CD4-positive, alpha-beta T cell (primary cell): ENCODE measurements around the gene CORT. TPM values are rescaled to one million over a fixed set of nuclear protein-coding genes. Genes with fewer than 3 reads are reported as not detected.
"Not testable (repeated sequence)": the region's sequence is repeated elsewhere in the genome, so short reads cannot be mapped to it uniquely, and the experiment has no call there.

ENCODE experiments used
- ATAC-seq: fragments of 200-7000 bp; cut with Tn5 transposase; one replicate; pipeline ENCODE4 v1.10.0; 2022; ENCODE audit warnings: mild to moderate bottlenecking; ENCODE audit not compliant: poor library complexity
- CTCF ChIA-PET: fragments of 350-600 bp; sonication (Branson Sonifier 250); formaldehyde crosslinking; loops from one replicate; lab custom pipeline; 2021; ENCODE audit warnings: antibody characterized with exemption, inconsistent platforms; lab: Charles Lee
- POLR2A ChIA-PET: fragments of 350-600 bp; sonication (Branson Sonifier 250); formaldehyde crosslinking; loops from one replicate; lab custom pipeline; 2021; ENCODE audit warnings: antibody characterized with exemption, inconsistent platforms; lab: Charles Lee
- DNase-seq, 14 experiments: peaks; one replicate each; pipeline ENCODE4 v3.0.0-alpha.2; 2013 to 2020; ENCODE audit warnings: mixed read lengths in 2 of 14
- H3K27ac ChIP-seq, 2 donors: one replicate each; pipeline versions ENCODE4 v1.5.1 to v1.7.0; 2013; ENCODE audit warnings: low read length in 2 of 2, low read depth in 1 of 2, mild to moderate bottlenecking in 1 of 2
- H3K27me3 ChIP-seq, 2 experiments: 1 replicate in 1 of 2; 2 replicates in 1 of 2; pipeline versions ENCODE4 v1.6.1 to v1.7.0; 2013; ENCODE audit warnings: low read length in 2 of 2, control low read depth in 1 of 2, mild to moderate bottlenecking in 1 of 2, moderate library complexity in 1 of 2; ENCODE audit not compliant: insufficient read depth in 2 of 2, control insufficient read depth in 1 of 2
- H3K36me3 ChIP-seq: one replicate; pipeline ENCODE4 v1.6.1; 2013; ENCODE audit warnings: low read length, control low read depth; ENCODE audit not compliant: insufficient read depth
- H3K4me1 ChIP-seq: one replicate; pipeline ENCODE4 v1.6.1; 2013; ENCODE audit warnings: low read length, control low read depth; ENCODE audit not compliant: insufficient read depth
- H3K4me3 ChIP-seq: one replicate; pipeline ENCODE4 v1.5.1; 2013; ENCODE audit warnings: mild to moderate bottlenecking, low read length, moderate library complexity
- H3K9me3 ChIP-seq, 2 experiments: 1 replicate in 1 of 2; 2 replicates in 1 of 2; pipeline versions ENCODE4 v1.6.1 to v1.7.0; 2013; ENCODE audit warnings: low read length in 2 of 2, mild to moderate bottlenecking in 2 of 2, control low read depth in 1 of 2, moderate library complexity in 1 of 2; ENCODE audit not compliant: control insufficient read depth in 1 of 2, insufficient read depth in 1 of 2
- H3K27ac Mint-ChIP-seq: one replicate; pipeline ENCODE4 v1.8.0; 2020; ENCODE audit warnings: mixed read lengths
- H3K27me3 Mint-ChIP-seq: one replicate; pipeline ENCODE4 v1.8.0; 2021; ENCODE audit warnings: mixed read lengths
- H3K36me3 Mint-ChIP-seq: one replicate; pipeline ENCODE4 v1.8.0; 2021; ENCODE audit warnings: low read depth, mixed read lengths
- H3K4me1 Mint-ChIP-seq: one replicate; pipeline ENCODE4 v1.8.0; 2021; ENCODE audit warnings: low read depth, mixed read lengths
- H3K4me3 Mint-ChIP-seq: one replicate; pipeline ENCODE4 v1.8.0; 2020; ENCODE audit warnings: mild to moderate bottlenecking, mixed read lengths
- H3K9me3 Mint-ChIP-seq: one replicate; pipeline ENCODE4 v1.8.0; 2020; ENCODE audit warnings: mixed read lengths
- intact Hi-C, 2 experiments: fragments of 100-400 bp; cut with DNase I in 1 of 2; cut with micrococcal nuclease in 1 of 2; formaldehyde crosslinking; loops; one replicate each; pipeline versions ENCODE4 v1.15.1 to v1.9.0; 2023 to 2025; cut with DNase I, micrococcal nuclease
- total RNA-seq, 174 experiments: library from RNA in 2 of 174; stranded (reverse) in 2 of 174; gene quantifications; one replicate each; pipeline ENCODE4 v1.2.3 and lab custom pipeline; 2021 to 2026
- TF ChIP-seq, protein P1 (sequence below): fragments of 200-600 bp; IDR thresholded peaks from one replicate; pipeline ENCODE4 v1.8.0; 2022; ENCODE audit warnings: antibody characterized with exemption, mild to moderate bottlenecking

CORT gene
- total RNA-seq, 2 experiments from 2014 or later, result 0.25 TPM; not detected in 1

DNA sequence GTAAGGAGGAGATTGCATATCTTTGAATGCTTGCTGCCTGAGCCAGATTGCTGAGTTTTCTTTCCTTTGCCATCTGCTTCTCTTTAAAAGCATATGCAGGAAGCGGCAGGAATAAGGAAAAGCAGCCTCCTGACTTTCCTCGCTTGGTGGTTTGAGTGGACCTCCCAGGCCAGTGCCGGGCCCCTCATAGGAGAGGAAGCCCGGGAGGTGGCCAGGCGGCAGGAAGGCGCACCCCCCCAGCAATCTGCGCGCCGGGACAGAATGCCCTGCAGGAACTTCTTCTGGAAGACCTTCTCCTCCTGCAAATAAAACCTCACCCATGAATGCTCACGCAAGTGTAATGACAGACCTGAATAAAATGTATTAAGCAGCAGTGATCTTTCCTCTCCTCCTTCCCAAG is 1.5 kb downstream of the CORT start:
- Mint-ChIP-seq H3K4me1 (no peaks in the 10 kb centered on the region), H3K36me3 (no peaks in the 10 kb centered on the region), H3K27me3 (no peaks in the 10 kb centered on the region), H3K9me3 (no peaks in the 10 kb centered on the region), H3K4me3 (no peak overlapping the region), H3K27ac (no peak overlapping the region)
- no peak overlapping the region for H3K27ac ChIP-seq
- TF ChIP-seq, protein P1, sequence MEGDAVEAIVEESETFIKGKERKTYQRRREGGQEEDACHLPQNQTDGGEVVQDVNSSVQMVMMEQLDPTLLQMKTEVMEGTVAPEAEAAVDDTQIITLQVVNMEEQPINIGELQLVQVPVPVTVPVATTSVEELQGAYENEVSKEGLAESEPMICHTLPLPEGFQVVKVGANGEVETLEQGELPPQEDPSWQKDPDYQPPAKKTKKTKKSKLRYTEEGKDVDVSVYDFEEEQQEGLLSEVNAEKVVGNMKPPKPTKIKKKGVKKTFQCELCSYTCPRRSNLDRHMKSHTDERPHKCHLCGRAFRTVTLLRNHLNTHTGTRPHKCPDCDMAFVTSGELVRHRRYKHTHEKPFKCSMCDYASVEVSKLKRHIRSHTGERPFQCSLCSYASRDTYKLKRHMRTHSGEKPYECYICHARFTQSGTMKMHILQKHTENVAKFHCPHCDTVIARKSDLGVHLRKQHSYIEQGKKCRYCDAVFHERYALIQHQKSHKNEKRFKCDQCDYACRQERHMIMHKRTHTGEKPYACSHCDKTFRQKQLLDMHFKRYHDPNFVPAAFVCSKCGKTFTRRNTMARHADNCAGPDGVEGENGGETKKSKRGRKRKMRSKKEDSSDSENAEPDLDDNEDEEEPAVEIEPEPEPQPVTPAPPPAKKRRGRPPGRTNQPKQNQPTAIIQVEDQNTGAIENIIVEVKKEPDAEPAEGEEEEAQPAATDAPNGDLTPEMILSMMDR, result no peak
- no peaks in the 10 kb centered on the region for H3K36me3 ChIP-seq
- no peaks in the 10 kb centered on the region for H3K4me1 ChIP-seq
- H3K9me3 ChIP-seq, result peaks cover 0 to 10% of the 10 kb centered on the region in 2 experiments
- CTCF ChIA-PET, result no interaction called here
- POLR2A ChIA-PET, result interaction anchor here (1.5 kb wide), 1 partner anchor 21 kb away, joined by 3 read pairs; the partner anchor contains the start of gene CENPS
- H3K27me3 ChIP-seq, result no peaks in the 10 kb centered on the region
- no peak overlapping the region for H3K4me3 ChIP-seq
- intact Hi-C loops, result no loop called here
- DNase-seq (no peak), ATAC-seq (no peak)

DNA sequence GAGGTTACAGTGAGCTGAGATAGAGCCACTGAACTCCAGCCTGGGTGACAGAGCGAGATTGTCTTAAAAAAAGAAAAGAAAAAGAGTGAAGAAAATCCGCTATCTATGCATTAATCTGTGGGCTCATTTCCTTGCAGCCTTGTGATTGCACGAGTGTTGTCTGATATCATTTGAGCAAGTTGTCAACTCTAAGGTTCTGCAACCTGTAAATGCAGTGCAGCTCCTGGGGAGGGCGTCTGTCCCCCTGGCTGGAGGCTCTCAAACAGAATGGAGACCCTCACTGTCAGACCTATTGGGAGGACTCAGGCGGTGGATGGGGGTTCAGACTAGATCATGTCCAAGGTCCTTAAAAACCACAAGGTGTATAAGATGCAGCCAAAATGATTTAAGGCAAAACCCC is 6.2 kb downstream of the CORT start:
- no peaks in the 10 kb centered on the region for H3K9me3 Mint-ChIP-seq
- POLR2A ChIA-PET, result no interaction called here
- no peak overlapping the region for H3K27ac Mint-ChIP-seq
- Histone ChIP-seq H3K36me3 (peaks cover 10% of the 10 kb centered on the region), H3K27ac (no peak overlapping the region), H3K27me3 (no peaks in the 10 kb centered on the region), H3K4me1 (no peaks in the 10 kb centered on the region), H3K9me3 (peaks cover 0 to 10% of the 10 kb centered on the region in 2 experiments), H3K4me3 (no peak overlapping the region)
- no peak overlapping the region for H3K4me3 Mint-ChIP-seq
- peaks cover 16% of the 10 kb centered on the region for H3K36me3 Mint-ChIP-seq
- CTCF ChIA-PET, result interaction anchor here (0.6 kb wide), 1 partner anchor 41 kb away, joined by 3 read pairs; no protein-coding TSS in a partner anchor
- peaks cover 3% of the 10 kb centered on the region for H3K4me1 Mint-ChIP-seq
- intact Hi-C loops, result no loop called here
- TF ChIP-seq, protein P1, result no peak
- ATAC-seq (no peak), DNase-seq (no peak)
- H3K27me3 Mint-ChIP-seq, result no peaks in the 10 kb centered on the region

DNA sequence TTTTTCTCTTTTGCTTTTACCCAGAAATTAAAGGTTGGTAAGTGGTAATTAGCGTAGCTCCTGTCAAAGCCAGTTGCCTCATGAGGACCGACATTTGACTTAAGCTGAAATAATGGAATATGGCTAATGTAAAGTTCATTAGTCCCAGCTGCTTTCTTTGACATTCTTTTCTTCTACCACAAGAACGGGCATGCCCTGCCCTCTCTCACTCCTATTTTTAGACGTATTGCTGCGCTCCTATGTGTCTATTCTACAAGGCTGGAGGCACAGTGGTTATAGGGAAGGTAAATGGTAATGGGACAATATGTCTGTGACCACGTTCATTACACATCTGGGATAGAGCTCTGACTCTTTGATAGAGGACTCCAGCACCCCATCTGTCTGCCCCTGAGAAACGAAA is 6.8 kb downstream of the CORT start:
- TF ChIP-seq, protein P1, result no peak
- no peaks in the 10 kb centered on the region for H3K27me3 Mint-ChIP-seq
- DNase-seq, result no peak
- CTCF ChIA-PET, result interaction anchor here (0.6 kb wide), 1 partner anchor 41 kb away, joined by 3 read pairs; no protein-coding TSS in a partner anchor
- intact Hi-C loops, result no loop called here
- peaks cover 0 to 10% of the 10 kb centered on the region in 2 experiments for H3K9me3 ChIP-seq
- no peaks in the 10 kb centered on the region for H3K27me3 ChIP-seq
- H3K27ac Mint-ChIP-seq, result no peak overlapping the region
- no peak overlapping the region for H3K4me3 Mint-ChIP-seq
- H3K4me1 Mint-ChIP-seq, result peaks cover 3% of the 10 kb centered on the region
- no peaks in the 10 kb centered on the region for H3K9me3 Mint-ChIP-seq
- H3K36me3 ChIP-seq, result peaks cover 16% of the 10 kb centered on the region
- H3K4me1 ChIP-seq, result no peaks in the 10 kb centered on the region
- POLR2A ChIA-PET, result no interaction called here
- ATAC-seq, result no peak
- H3K36me3 Mint-ChIP-seq, result peaks cover 22% of the 10 kb centered on the region
- no peak overlapping the region for H3K27ac ChIP-seq
- no peak overlapping the region for H3K4me3 ChIP-seq

DNA sequence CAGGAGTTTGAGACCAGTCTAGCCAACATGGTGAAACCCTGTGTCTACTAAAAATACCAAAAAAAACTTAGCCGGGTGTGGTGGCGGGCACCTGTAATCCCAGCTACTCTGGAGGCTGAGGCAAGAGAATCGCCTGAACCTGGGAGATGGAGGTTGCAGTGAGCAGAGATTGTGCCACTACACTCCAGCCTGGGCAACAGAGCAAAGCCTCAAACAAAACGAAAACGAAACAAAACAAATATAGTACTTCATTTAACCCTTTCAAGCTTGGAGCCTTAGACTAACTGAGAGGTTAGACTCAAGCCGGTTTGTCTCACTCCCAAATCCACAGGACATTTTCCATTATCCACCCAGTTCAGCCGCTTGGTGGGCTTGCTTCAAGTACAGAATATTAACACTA is 7.6 kb downstream of the CORT start:
- H3K27ac ChIP-seq, H3K4me3 Mint-ChIP-seq, H3K27me3 Mint-ChIP-seq, H3K27ac Mint-ChIP-seq, DNase-seq, intact Hi-C loops, H3K27me3 ChIP-seq, H3K4me1 ChIP-seq, H3K4me3 ChIP-seq, H3K9me3 Mint-ChIP-seq, POLR2A ChIA-PET, H3K4me1 Mint-ChIP-seq, ATAC-seq: not testable (repeated sequence)
- CTCF ChIA-PET, result interaction anchor here (0.9 kb wide), 1 partner anchor 38 kb away, joined by 3 read pairs; no protein-coding TSS in a partner anchor
- Histone ChIP-seq H3K36me3 (peaks cover 18% of the 10 kb centered on the region), H3K9me3 (peaks cover 0 to 10% of the 10 kb centered on the region in 2 experiments)
- peaks cover 30% of the 10 kb centered on the region for H3K36me3 Mint-ChIP-seq
